Activated CD8-positive, alpha-beta T cell treated with anti-CD3 and anti-CD28 coated beads for 36 hours (primary cell): ENCODE results near the gene PBX3. TPM values are rescaled to one million over a fixed set of nuclear protein-coding genes. Genes with fewer than 3 reads are reported as not detected.

Experiments used
- ATAC-seq: fragments of 200-7000 bp; cut with Tn5 transposase; one replicate; pipeline ENCODE4 v1.10.0; 2021; ENCODE audit warnings: mild to moderate bottlenecking, moderate library complexity
- CTCF ChIA-PET: fragments of 350-600 bp; sonication (Branson Sonifier 250); formaldehyde crosslinking; loops from one replicate; lab custom pipeline; 2021; ENCODE audit warnings: antibody characterized with exemption; lab: Charles Lee
- POLR2A ChIA-PET: fragments of 350-600 bp; sonication (Branson Sonifier 250); formaldehyde crosslinking; loops from one replicate; lab custom pipeline; 2021; ENCODE audit warnings: antibody characterized with exemption; lab: Charles Lee
- DNase-seq: peaks from one replicate; pipeline ENCODE4 v3.0.0-alpha.2; 2020
- H3K27ac Mint-ChIP-seq: one replicate; pipeline ENCODE4 v1.8.0; 2021; ENCODE audit warnings: mild to moderate bottlenecking, mixed read lengths
- H3K27me3 Mint-ChIP-seq: one replicate; pipeline ENCODE4 v1.8.0; 2021; ENCODE audit warnings: mixed read lengths
- H3K36me3 Mint-ChIP-seq: one replicate; pipeline ENCODE4 v1.8.0; 2021; ENCODE audit warnings: low read depth, mixed read lengths
- H3K4me1 Mint-ChIP-seq: one replicate; pipeline ENCODE4 v1.8.0; 2021; ENCODE audit warnings: low read depth, mixed read lengths
- H3K4me3 Mint-ChIP-seq: one replicate; pipeline ENCODE4 v1.8.0; 2021; ENCODE audit warnings: mild to moderate bottlenecking, moderate library complexity, mixed read lengths
- H3K9me3 Mint-ChIP-seq: one replicate; pipeline ENCODE4 v1.8.0; 2021; ENCODE audit warnings: mixed read lengths
- CTCF ChIP-seq: fragments of 200-600 bp; IDR thresholded peaks from one replicate; pipeline ENCODE4 v1.8.0; 2022; ENCODE audit warnings: antibody characterized with exemption, mild to moderate bottlenecking
- intact Hi-C: fragments of 100-400 bp; cut with micrococcal nuclease; formaldehyde crosslinking; loops from one replicate; pipeline ENCODE4 v1.10.0; 2022
- total RNA-seq, 2 experiments: library from RNA; stranded (reverse); gene quantifications; one replicate each; pipeline ENCODE4 v1.2.3, GENCODE V29; 2021

Gene PBX3
- total RNA-seq, 2 experiments from 2014 or later, result 11.5 to 14.1 TPM

- no peak for TF ChIP-seq CTCF
- H3K36me3 Mint-ChIP-seq, result no peaks in the 10 kb centered on the region
- CTCF ChIA-PET, result interaction anchor here (1.9 kb wide), 1 partner anchor 496 kb away, joined by 4 read pairs; no protein-coding TSS in a partner anchor
- H3K27ac Mint-ChIP-seq, result no peak overlapping the region
- intact Hi-C loops, result no loop called here
- H3K9me3 Mint-ChIP-seq, result no peaks in the 10 kb centered on the region
- POLR2A ChIA-PET, result interaction anchor here (0.8 kb wide), 1 partner anchor 436 kb away, joined by 3 read pairs; no protein-coding TSS in a partner anchor
- ATAC-seq (no peak), DNase-seq (no peak)
- H3K27me3 Mint-ChIP-seq, result no peaks in the 10 kb centered on the region
- no peaks in the 10 kb centered on the region for H3K4me1 Mint-ChIP-seq
- H3K4me3 Mint-ChIP-seq, result no peak overlapping the region
Observed at GRCh38 chr9:125904155-125904851, 157.1 kb downstream of the PBX3 start.

- no peak for DNase-seq
- ATAC-seq, result no peak
- no peak for TF ChIP-seq CTCF
- H3K9me3 Mint-ChIP-seq, result no peaks in the 10 kb centered on the region
- ChIA-PET POLR2A (no interaction called here), CTCF (no interaction called here)
- H3K27me3 Mint-ChIP-seq, result no peaks in the 10 kb centered on the region
- H3K4me3 Mint-ChIP-seq, result no peak overlapping the region
- intact Hi-C loops, result no loop called here
- H3K36me3 Mint-ChIP-seq, result no peaks in the 10 kb centered on the region
- no peaks in the 10 kb centered on the region for H3K4me1 Mint-ChIP-seq
- H3K27ac Mint-ChIP-seq, result no peak overlapping the region
Observed at GRCh38 chr9:125906144-125906543, 159.0 kb downstream of the PBX3 start.

- ChIA-PET POLR2A (no interaction called here), CTCF (no interaction called here)
- DNase-seq (no peak), ATAC-seq (no peak)
- Mint-ChIP-seq H3K4me3 (no peak overlapping the region), H3K36me3 (no peaks in the 10 kb centered on the region), H3K27me3 (no peaks in the 10 kb centered on the region), H3K9me3 (no peaks in the 10 kb centered on the region), H3K4me1 (no peaks in the 10 kb centered on the region), H3K27ac (no peak overlapping the region)
- TF ChIP-seq CTCF, result no peak
- intact Hi-C loops, result no loop called here
Observed at GRCh38 chr9:125906893-125907292, 159.7 kb downstream of the PBX3 start.

- ATAC-seq (no peak), DNase-seq (no peak)
- POLR2A ChIA-PET, result no interaction called here
- Mint-ChIP-seq H3K36me3 (no peaks in the 10 kb centered on the region), H3K27ac (no peak overlapping the region), H3K9me3 (no peaks in the 10 kb centered on the region), H3K27me3 (no peaks in the 10 kb centered on the region), H3K4me1 (no peaks in the 10 kb centered on the region), H3K4me3 (no peak overlapping the region)
- CTCF ChIA-PET, result no interaction called here
- intact Hi-C loops, result no loop called here
- no peak for TF ChIP-seq CTCF
Observed at GRCh38 chr9:125908136-125908535, 161.0 kb downstream of the PBX3 start.

- Mint-ChIP-seq H3K27ac (no peak overlapping the region), H3K27me3 (no peaks in the 10 kb centered on the region), H3K36me3 (no peaks in the 10 kb centered on the region), H3K4me3 (no peak overlapping the region), H3K4me1 (no peaks in the 10 kb centered on the region), H3K9me3 (no peaks in the 10 kb centered on the region)
- ChIA-PET CTCF (no interaction called here), POLR2A (no interaction called here)
- intact Hi-C loops, result no loop called here
- ATAC-seq (no peak), DNase-seq (no peak)
- TF ChIP-seq CTCF, result no peak
Observed at GRCh38 chr9:125908966-125909365, 161.8 kb downstream of the PBX3 start.
